ENCODE data around the gene SIGLEC10.
"Not testable (repeated sequence)": the region's sequence is repeated elsewhere in the genome, so short reads cannot be mapped to it uniquely, and the experiment has no call there.

Gene SIGLEC10

DNA sequence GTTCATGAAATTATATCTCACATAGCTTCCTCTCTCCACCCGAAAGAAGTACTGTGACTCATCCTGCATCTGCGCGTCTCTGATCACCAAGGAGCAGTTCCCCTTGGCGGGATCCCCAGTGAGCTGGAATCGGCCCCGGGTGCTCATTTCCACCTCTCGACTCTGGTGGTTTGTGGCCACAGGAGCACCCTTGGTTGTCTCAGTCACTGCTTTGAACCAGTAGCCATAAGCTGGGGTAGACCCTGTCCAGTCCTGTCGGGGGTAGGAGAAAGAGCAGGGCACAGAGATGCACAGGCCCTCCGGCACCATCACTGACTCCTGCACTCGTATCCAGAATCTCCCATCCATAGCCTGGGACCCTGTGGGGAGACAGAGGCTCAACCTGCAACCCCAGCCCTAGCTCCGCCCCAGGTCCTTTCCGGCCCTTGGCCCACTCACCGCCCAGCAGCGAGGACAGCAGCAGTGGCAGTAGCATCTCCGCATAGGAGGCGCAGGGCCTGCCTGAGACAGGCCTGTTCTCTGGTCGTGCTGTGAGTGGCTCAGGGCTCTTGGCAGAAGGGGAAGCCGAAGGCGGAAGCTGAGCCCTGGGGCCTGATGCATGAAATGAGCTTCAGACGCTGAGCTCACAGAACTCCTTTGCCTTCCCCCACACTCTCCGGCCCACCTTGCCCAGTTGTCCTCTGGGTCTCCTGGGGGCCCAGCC, at the start of gene SIGLEC10:
SIGLEC10 (minus strand) TSS at position 536 of the 703 bp plus-strand sequence; CDS start at position 475, 61 bp downstream.
- no peak for DNase-seq (ENCODE audit: low read depth, low spot score)

DNA sequence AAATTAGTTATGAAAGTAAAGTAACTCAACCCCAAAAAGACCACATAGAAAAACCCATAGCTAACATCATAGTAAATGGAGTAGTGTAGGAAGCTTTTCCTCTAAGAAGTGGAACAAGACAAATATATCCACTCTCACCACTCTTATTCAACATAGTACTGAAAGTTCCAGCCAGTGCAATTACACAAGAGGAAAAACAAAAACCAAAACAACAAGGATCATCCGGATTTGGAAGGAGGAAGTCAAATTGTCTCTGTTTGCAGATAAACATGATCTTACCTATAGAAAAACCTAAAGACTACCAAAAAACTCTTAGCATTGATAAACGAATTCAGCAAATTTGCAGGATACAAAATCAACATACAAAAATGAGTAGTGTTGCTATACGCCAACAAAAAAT, 49.3 kb upstream of the SIGLEC10 start:
- DNase-seq (ENCODE audit: low read depth, low spot score), result no peak

DNA sequence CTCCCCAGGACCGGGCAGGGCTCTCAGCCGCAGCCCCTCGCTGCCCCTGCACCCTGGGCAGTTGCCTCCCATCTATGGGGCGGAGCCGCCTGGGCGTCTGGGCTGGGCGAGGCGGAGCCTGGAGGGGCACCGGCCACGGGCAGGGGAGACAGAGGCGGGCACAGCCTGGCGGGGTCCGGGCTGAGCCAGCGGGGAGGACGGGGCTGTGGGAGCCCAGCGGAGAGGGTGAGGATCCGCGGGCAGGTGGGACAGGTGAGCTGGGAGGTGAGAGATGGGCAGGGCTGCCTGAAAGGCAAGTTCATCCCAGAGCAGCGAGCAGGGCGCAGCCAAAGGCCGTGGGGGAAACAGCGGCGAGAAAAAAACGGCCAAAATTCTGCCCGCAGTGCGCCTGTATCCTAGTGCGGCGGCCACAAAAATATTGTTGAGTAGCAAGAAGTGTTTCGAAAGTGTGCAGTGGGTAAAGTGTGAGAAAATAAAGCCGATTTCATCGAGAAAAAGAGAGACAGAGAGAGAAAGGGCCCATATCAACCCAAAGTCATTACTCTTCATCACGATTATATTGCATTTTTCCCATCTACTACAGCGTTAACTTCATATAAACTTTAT, 46.6 kb upstream of the SIGLEC10 start:
- not testable (repeated sequence) for DNase-seq (ENCODE audit: low read depth, low spot score)

DNA sequence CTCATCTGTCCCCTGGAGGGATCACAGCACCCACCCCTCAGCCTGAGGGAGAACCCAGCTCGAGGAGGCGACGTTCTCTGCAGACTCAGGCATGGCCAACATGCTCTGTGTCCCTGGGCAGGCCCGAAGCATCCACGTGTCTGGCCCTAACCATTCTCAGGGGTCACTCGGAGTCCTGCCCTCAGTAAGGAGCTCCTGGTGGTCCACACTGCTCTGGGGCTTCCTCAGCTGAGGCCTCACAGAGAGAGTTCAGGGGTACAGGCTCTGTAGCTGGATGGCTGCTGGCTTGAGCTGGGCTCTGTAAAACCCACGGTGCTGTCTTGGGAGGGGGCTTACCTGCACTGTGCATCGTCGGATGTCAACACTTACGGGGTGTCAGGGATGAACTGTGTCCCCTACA, 45.2 kb upstream of the SIGLEC10 start:
- no peak for DNase-seq (ENCODE audit: low read depth, low spot score)

DNA sequence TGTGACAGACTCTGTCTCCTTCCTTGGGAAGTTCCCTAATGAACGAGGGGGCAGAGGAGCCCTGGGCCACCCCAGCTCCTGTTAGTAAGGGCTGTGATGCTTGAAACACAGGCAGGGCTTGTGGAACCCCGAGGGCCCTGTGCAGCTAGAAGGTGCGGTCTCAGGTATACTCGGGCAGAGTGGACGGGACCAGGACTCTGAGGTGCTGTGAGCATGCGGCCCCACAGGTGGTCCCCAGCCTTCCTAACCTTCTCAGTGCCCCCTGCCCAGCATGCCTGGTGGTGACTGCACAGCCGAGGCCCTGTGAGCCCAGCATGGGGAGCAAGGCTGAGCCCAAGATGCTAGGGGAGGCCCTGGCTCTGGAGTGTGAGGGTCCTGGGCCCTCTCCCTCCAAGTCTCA, 44.8 kb upstream of the SIGLEC10 start:
- no peak for DNase-seq (ENCODE audit: low read depth, low spot score)

DNA sequence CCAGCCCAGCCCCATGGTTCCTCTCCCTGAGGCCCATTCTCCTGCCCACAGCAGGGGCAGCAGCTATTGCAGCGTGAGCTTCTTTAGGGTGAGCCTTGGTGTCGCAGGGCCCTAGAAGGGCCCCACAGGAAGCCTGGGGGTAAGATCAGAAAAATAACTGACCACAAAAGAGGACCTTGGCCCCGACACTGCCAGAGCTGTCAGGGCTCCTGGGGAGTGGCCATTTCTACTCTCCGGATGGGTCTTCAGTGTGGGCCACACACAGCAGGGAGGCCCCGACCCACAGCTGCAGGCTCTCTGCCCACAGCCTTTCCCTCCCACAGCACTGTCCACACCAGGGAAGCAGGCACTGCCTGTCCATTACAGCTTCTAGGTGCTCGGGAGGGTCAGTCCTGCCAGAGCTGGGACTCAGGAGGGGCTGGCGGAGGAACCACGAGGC, 44.3 kb upstream of the SIGLEC10 start:
- DNase-seq (ENCODE audit: low read depth, low spot score), result no peak

- DNase-seq (ENCODE audit: low read depth, low spot score), result peak; percentile 57
These were observed 42.9 kb upstream of the SIGLEC10 start for GRCh38 chr19:51460164-51460992.

- DNase-seq (ENCODE audit: low read depth, low spot score), result no peak
These were observed 41.6 kb upstream of the SIGLEC10 start for GRCh38 chr19:51458899-51459505.

DNA sequence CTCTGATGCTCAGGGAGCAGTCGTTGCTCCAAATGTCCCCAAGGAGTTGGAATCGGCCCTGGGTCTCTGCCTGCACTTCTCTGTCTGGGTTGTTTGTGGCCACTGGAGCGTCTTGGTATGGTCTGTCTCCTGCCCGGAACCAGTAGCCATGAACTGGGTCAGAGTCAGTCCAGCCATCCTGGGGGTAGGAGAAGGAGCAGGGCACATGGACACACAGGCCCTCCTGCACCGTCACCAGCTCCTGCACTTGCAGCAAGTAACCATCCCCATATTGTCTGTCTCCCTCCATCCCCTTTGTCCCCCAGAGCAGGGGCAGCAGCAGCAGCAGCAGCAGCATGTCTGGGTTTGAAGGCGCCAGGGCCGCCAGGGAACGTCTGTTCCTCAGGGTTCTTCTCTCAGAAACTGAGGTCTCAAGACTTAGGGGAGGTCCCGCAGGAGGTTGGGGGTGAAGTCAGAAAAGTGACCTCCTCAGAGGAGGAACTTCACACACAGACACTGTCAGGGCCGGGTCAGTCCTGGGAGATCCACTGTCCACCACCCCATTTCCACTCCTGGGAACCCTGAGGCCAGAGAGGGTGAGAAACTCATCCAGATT, 40.7 kb upstream of the SIGLEC10 start, which contains the start of gene SIGLEC8:
SIGLEC8 (minus strand) TSS at position 404 of the 595 bp plus-strand sequence; CDS start at position 337, 67 bp downstream.
- no peak for DNase-seq (ENCODE audit: low read depth, low spot score)

GRCh38 chr19:51457351-51458013, 40.0 kb upstream of the SIGLEC10 start:
- DNase-seq (ENCODE audit: low read depth, low spot score), result no peak

GRCh38 chr19:51456541-51457290, 39.3 kb upstream of the SIGLEC10 start:
- DNase-seq (ENCODE audit: low read depth, low spot score), result no peak

- DNase-seq (ENCODE audit: low read depth, low spot score), result no peak
These were observed 33.4 kb upstream of the SIGLEC10 start for GRCh38 chr19:51450730-51451307.

DNA sequence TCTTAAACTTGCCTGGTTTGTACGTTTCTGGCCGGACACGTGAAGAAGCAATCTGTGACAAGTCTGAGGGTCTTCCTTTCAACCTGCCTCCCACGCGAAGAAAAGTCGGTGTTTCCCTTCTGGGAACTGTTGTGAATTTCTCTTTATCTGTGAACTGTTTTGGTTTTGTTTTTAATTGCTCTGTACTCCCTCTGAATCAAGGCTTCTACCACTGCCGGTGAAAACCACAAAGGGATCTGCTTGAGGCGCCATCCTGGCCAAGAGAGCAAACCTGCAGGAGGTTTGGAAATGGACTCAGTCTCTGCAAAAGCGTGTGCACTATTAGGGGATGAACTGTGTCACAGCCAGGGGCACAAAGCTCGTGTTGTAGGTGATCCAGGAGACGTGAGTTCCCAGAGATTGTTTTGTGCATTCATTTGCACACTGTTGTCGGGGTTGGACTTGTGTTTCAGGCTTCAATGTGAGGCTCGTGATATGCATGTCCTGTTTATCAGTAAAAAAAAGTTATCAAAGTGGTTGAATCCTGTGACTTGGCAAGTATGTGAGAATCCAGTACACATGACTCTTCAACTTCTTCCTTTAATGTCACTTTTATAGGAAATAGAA, 31.1 kb upstream of the SIGLEC10 start:
- DNase-seq (ENCODE audit: low read depth, low spot score), result no peak

GRCh38 chr19:51448011-51448410, 30.6 kb upstream of the SIGLEC10 start:
- no peak for DNase-seq (ENCODE audit: low read depth, low spot score)

- DNase-seq (ENCODE audit: low read depth, low spot score), result not testable (repeated sequence)
These were observed 30.1 kb upstream of the SIGLEC10 start for GRCh38 chr19:51447510-51447909.

DNA sequence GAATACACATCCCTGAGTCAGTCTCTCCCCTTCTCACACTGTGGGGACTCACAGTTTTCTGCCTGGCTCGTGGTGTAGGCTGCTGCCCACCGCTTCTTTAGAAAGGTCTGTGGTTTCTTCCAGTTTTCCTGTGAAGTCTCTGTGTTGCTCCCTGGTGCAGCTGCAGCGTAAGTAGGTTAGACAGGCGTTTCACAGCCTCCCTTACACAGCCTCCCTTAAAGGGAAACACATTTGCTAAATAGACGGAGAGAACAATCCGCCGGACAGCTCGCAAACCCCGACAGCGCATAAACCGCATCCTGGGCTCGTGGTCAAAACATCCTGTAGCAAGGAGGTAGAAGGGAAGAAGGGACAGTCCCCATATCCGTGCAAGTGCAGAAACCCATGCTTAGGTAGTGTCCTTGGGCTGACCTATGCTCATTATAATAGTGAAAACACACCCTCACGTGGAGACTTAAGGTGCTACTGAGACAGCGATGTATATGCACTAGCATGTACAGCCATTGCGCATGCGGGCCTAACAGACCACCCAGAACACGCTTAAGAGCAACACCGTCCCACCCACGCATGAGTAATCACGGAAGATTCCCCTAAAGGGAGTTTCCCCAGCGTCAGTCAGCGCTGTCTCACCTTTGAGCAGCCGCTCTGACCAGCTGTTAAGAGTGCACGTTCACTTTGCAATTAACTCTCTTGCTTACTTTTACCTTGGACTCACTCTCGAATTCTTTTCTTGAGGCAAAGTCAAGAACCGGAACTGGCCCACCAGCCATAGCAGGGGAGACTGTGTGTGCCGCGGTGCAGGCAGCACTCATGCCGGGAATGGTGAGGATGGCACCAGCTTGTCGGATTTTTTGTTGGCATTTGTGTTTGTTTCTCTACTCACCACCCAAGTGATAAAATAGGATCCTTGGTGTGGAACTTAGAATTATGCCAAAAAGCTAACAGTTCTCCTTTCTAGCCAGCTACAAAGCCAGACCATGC, 24.3 kb upstream of the SIGLEC10 start:
- DNase-seq (ENCODE audit: low read depth, low spot score), result no peak

DNA sequence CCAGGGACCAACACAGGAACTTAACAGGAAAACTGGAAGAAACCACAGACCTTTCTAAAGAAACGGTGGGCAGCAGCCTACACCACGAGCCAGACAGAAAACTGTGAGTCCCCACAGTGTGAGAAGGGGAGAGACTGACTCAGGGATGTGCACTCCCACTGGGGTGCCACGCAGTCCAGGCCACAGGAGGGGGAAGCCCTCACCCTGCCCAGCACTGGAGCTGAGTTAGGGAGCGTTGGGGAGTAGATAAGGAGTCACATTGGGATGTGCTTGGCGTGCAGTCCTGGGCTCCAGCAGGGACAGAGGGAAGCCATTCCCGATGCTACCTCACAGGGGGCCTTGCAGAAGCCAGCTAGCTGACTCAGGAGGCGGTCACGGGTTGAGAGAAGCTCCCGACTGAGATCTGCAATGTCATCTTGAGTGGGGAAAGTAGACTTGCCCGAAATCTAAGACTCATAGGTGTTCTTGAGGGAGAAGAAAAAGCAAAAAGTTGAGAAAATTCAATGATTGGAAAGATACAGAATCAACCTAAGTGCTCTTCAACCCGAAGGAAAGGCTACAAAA, 23.5 kb upstream of the SIGLEC10 start:
- DNase-seq (ENCODE audit: low read depth, low spot score), result no peak

GRCh38 chr19:51440052-51440451, 22.6 kb upstream of the SIGLEC10 start:
- DNase-seq (ENCODE audit: low read depth, low spot score), result no peak
